Chondrocyte (in vitro differentiated cells): Measurements from ENCODE around the gene PRKCB. TPM values are rescaled to one million over a fixed set of nuclear protein-coding genes. Genes with fewer than 3 reads are reported as not detected.

Source experiments
- DNase-seq: peaks from one replicate; pipeline ENCODE4 v3.0.0; 2021; ENCODE audit warnings: mixed read lengths, low spot score
- H3K27ac Mint-ChIP-seq: one replicate; pipeline ENCODE4 v1.8.0; 2021; ENCODE audit warnings: mild to moderate bottlenecking, moderate library complexity, mixed read lengths; ENCODE audit not compliant: unreplicated experiment
- H3K27me3 Mint-ChIP-seq: 2 replicates; pipeline ENCODE4 v1.8.0; 2021; ENCODE audit warnings: low read depth, mixed read lengths
- H3K36me3 Mint-ChIP-seq: 2 replicates; pipeline ENCODE4 v1.8.0; 2021; ENCODE audit warnings: low read depth, mixed read lengths
- H3K4me1 Mint-ChIP-seq: 2 replicates; pipeline ENCODE4 v1.8.0; 2021; ENCODE audit warnings: low read depth, mild to moderate bottlenecking, mixed read lengths
- H3K4me3 Mint-ChIP-seq: one replicate; pipeline ENCODE4 v1.8.0; 2021; ENCODE audit warnings: mild to moderate bottlenecking, moderate library complexity, mixed read lengths; ENCODE audit not compliant: unreplicated experiment
- H3K9me3 Mint-ChIP-seq: 2 replicates; pipeline ENCODE4 v1.8.0; 2021; ENCODE audit warnings: low read depth, mixed read lengths
- CTCF ChIP-seq: fragments of 200-600 bp; sonication (generic); IDR thresholded peaks from 2 replicates; pipeline ENCODE4 v1.5.0; 2021; ENCODE audit warnings: antibody characterized with exemption, mild to moderate bottlenecking, moderate library complexity
- total RNA-seq: library from RNA; stranded (reverse); gene quantifications from 3 replicates; pipeline ENCODE4 v1.2.1, GENCODE V29; 2021

PRKCB gene
- total RNA-seq, 1 donor from 2014 or later = not detected

GRCh38 chr16:24117680-24118079 is 281.9 kb downstream of the PRKCB start:
- Mint-ChIP-seq H3K4me3 (no peak overlapping the region), H3K9me3 (peaks cover 6% of the 10 kb centered on the region), H3K36me3 (no peaks in the 10 kb centered on the region), H3K27me3 (no peaks in the 10 kb centered on the region), H3K4me1 (no peaks in the 10 kb centered on the region), H3K27ac (no peak overlapping the region)
- no peak for DNase-seq
- no peak for TF ChIP-seq CTCF

- H3K4me3 Mint-ChIP-seq = no peak overlapping the region
- peaks cover 5% of the 10 kb centered on the region for H3K9me3 Mint-ChIP-seq
- H3K27ac Mint-ChIP-seq = no peak overlapping the region
- no peaks in the 10 kb centered on the region for H3K36me3 Mint-ChIP-seq
- H3K27me3 Mint-ChIP-seq = no peaks in the 10 kb centered on the region
- no peaks in the 10 kb centered on the region for H3K4me1 Mint-ChIP-seq
- no peak for TF ChIP-seq CTCF
- no peak for DNase-seq
Measured at GRCh38 chr16:24118126-24118821, 282.5 kb downstream of the PRKCB start.

GRCh38 chr16:24119807-24120206 is 284.0 kb downstream of the PRKCB start:
- H3K36me3 Mint-ChIP-seq = no peaks in the 10 kb centered on the region
- peaks cover 5% of the 10 kb centered on the region for H3K9me3 Mint-ChIP-seq
- no peak for TF ChIP-seq CTCF

GRCh38 chr16:24123275-24123674 is 287.5 kb downstream of the PRKCB start:
- peaks cover 5% of the 10 kb centered on the region for H3K9me3 Mint-ChIP-seq
- peaks cover 1% of the 10 kb centered on the region for H3K27me3 Mint-ChIP-seq
- no peaks in the 10 kb centered on the region for H3K4me1 Mint-ChIP-seq
- no peak overlapping the region for H3K27ac Mint-ChIP-seq
- no peaks in the 10 kb centered on the region for H3K36me3 Mint-ChIP-seq
- no peak for DNase-seq
- no peak overlapping the region for H3K4me3 Mint-ChIP-seq
- no peak for TF ChIP-seq CTCF

More at GRCh38 chr16:24119807-24120206, 284.0 kb downstream of the PRKCB start:
- no peak for DNase-seq
- H3K27ac Mint-ChIP-seq = no peak overlapping the region
- H3K4me1 Mint-ChIP-seq = no peaks in the 10 kb centered on the region
- H3K4me3 Mint-ChIP-seq = no peak overlapping the region
- H3K27me3 Mint-ChIP-seq = peaks cover 1% of the 10 kb centered on the region

- Mint-ChIP-seq H3K36me3 (no peaks in the 10 kb centered on the region), H3K4me3 (no peak overlapping the region), H3K9me3 (peaks cover 5% of the 10 kb centered on the region), H3K27me3 (peaks cover 1% of the 10 kb centered on the region), H3K27ac (no peak overlapping the region), H3K4me1 (no peaks in the 10 kb centered on the region)
- TF ChIP-seq CTCF = no peak
- DNase-seq = no peak
Measured at GRCh38 chr16:24124291-24124690, 288.5 kb downstream of the PRKCB start.
